DND-41 (cell line): Measurements from ENCODE around the gene SLCO2A1.

Experiments
- CTCF ChIP-seq: IDR thresholded peaks from 2 replicates; pipeline ENCODE4 v1.5.1; 2012; ENCODE audit warnings: borderline replicate concordance, low read length, moderate library complexity, mild to moderate bottlenecking; ENCODE audit not compliant: poor library complexity, severe bottlenecking; ENCODE audit errors: extremely low read depth
- EZH2 ChIP-seq: IDR thresholded peaks from 3 replicates; pipeline ENCODE4 v1.6.1; 2012; ENCODE audit warnings: borderline replicate concordance, low read depth, mild to moderate bottlenecking, moderate library complexity, low read length, inconsistent platforms; ENCODE audit not compliant: severe bottlenecking

DNA sequence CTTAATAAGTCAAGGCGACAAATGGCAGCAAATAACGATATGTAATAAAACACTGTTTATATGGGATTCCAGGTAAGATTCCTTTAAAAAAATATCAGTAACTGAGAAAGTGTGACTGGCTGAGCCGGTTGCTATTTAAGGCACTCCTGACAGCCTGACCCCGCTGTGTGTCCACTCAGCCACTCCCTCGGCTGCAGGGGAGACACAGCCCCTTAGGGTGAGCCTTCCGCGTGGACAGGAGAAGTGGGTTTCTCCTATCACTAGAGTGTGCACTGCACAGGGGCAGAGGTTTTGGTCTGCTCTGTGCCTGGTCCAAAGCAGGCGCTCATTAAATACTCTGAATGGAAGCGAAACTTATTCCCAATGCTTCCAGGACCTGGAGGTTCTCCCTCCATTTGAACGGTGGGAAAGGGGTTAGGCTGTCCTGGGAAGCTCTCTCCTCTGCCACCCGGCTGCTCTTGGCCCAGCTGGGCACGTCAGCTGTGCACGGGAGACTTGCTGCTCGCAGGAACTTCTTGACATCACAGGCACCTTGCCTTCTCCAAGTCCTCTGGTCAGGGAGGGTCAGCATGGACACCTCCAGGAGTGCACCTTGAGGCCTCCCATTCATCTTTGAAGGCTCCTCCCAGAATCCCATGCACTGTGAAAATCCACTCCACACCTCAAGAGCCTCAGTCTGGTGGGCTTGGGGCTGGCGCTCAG, 43.3 kb upstream of the SLCO2A1 start:
- no peak for TF ChIP-seq CTCF
- no peak for TF ChIP-seq EZH2
